Tibial nerve (tissue), 4 donors: ENCODE data around the gene TBC1D3B.

Experiments used
- EP300 ChIP-seq, 2 donors: sonication (generic); formaldehyde crosslinking; IDR thresholded peaks; one replicate each; pipeline ENCODE4 v1.6.1; 2017; ENCODE audit warnings: antibody characterized with exemption in 2 of 2, mild to moderate bottlenecking in 1 of 2
- POLR2A ChIP-seq, 2 donors: fragments of 450-650 bp; IDR thresholded peaks; one replicate each; pipeline ENCODE4 v1.6.1; 2017; ENCODE audit warnings: antibody characterized with exemption in 2 of 2, mild to moderate bottlenecking in 2 of 2, moderate library complexity in 2 of 2
- TF ChIP-seq, protein P1 (sequence below), 5 experiments: fragments of 200-600 bp in 3 of 5; fragments of 450-650 bp in 2 of 5; sonication (generic) in 3 of 5; IDR thresholded peaks; one replicate each; pipeline ENCODE4 v1.5.1; 2016 to 2019; ENCODE audit warnings: antibody characterized with exemption in 5 of 5, mild to moderate bottlenecking in 3 of 5, moderate library complexity in 2 of 5

DNA sequence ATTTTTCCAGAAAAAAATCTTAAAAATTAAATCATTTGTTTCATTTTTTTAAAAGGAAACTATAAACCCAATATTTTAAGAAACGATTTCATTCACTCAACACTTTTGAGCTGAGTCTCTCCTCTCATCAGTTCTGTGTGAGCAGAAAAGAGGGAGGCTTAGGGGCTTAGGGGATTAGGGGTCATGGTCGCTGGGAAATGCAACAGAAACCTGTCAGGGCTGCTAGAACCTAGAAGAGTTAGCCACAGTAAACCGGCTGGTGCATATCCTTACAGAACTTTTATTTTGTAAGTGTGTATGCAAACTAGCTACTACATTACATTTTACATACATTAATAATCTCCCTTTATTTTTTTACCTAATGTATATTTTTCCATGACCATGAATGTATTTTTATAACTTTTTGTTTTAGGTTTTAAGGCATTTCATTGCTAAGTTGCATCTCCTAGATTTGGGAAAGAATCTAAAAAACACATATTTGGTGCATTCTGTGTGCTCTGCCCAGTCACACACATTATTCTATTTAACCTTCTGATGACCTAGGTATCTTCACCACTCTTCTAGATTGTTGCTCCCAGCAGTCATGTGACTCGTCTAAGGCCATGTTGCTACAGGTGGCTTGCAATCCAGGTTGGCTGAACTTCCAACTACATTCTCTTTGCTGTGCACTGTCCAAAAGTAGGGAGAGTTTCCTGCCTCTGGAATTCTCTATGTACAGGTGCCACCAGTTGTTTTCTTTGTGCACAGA lies 24.4 kb downstream of the TBC1D3B start:
- TF ChIP-seq, protein P1, sequence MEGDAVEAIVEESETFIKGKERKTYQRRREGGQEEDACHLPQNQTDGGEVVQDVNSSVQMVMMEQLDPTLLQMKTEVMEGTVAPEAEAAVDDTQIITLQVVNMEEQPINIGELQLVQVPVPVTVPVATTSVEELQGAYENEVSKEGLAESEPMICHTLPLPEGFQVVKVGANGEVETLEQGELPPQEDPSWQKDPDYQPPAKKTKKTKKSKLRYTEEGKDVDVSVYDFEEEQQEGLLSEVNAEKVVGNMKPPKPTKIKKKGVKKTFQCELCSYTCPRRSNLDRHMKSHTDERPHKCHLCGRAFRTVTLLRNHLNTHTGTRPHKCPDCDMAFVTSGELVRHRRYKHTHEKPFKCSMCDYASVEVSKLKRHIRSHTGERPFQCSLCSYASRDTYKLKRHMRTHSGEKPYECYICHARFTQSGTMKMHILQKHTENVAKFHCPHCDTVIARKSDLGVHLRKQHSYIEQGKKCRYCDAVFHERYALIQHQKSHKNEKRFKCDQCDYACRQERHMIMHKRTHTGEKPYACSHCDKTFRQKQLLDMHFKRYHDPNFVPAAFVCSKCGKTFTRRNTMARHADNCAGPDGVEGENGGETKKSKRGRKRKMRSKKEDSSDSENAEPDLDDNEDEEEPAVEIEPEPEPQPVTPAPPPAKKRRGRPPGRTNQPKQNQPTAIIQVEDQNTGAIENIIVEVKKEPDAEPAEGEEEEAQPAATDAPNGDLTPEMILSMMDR (IDR thresholded peaks at IDR 0.05): no peak
- TF ChIP-seq POLR2A (IDR thresholded peaks at IDR 0.05) (no peak), EP300 (IDR thresholded peaks at IDR 0.05) (no peak)
